ENCODE data around the gene NOVA1. TPM values are rescaled to one million over a fixed set of nuclear protein-coding genes. Genes with fewer than 3 reads are reported as not detected.
"Not testable (repeated sequence)": the region's sequence is repeated elsewhere in the genome, so short reads cannot be mapped to it uniquely, and the experiment has no call there.

NOVA1 gene
- polyA plus RNA-seq, 1 donor from 2014 or later = 121 TPM

GRCh38 chr14:26636561-26636960, 38.7 kb upstream of the NOVA1 start:
- no peak overlapping the region for H3K4me3 ChIP-seq (ENCODE audit: low read length)
- TF ChIP-seq POLR2AphosphoS5 (IDR thresholded peaks at IDR 0.05) = no peak
- TF ChIP-seq REST (IDR thresholded peaks at IDR 0.05; ENCODE audit: borderline replicate concordance) = no peak
- TF ChIP-seq EP300 (conservative IDR thresholded peaks at IDR 0.05; ENCODE audit: poor library complexity, severe bottlenecking) = no peak
- no peak for TF ChIP-seq RAD21 (conservative IDR thresholded peaks at IDR 0.05)
- no peak for TF ChIP-seq MXI1 (conservative IDR thresholded peaks at IDR 0.05; ENCODE audit: poor library complexity, severe bottlenecking)
- no peak for TF ChIP-seq CTCF (IDR thresholded peaks at IDR 0.05; ENCODE audit: poor library complexity, severe bottlenecking)
- TF ChIP-seq SMC3 (conservative IDR thresholded peaks at IDR 0.05; ENCODE audit: poor library complexity) = no peak
- TF ChIP-seq TAF1 (IDR thresholded peaks at IDR 0.05; ENCODE audit: low read depth) = no peak
- no peak for TF ChIP-seq EZH2 (IDR thresholded peaks at IDR 0.05; ENCODE audit: borderline replicate concordance, insufficient read depth, low read length, poor library complexity, severe bottlenecking)
- H3F3A ChIP-seq (ENCODE audit: insufficient read depth, low read length, poor library complexity, severe bottlenecking) = no peaks in the 10 kb centered on the region
- no peak overlapping the region for H3K9ac ChIP-seq (ENCODE audit: low read length)
- H3K9me2 ChIP-seq (ENCODE audit: insufficient read depth, low read length) = no peaks in the 10 kb centered on the region
- no peaks in the 10 kb centered on the region for H3K36me3 ChIP-seq (ENCODE audit: insufficient read depth, low read length)
- H2AFZ ChIP-seq (ENCODE audit: low read depth, low read length) = no peak overlapping the region
- H3K9me3 ChIP-seq (ENCODE audit: low read length) = no peaks in the 10 kb centered on the region
- no peak overlapping the region for H3K4me2 ChIP-seq (ENCODE audit: low read length)
- no peak overlapping the region for H3K27ac ChIP-seq (ENCODE audit: low read length)
- H4K20me1 ChIP-seq (ENCODE audit: insufficient read depth) = no peaks in the 10 kb centered on the region
- no peaks in the 10 kb centered on the region for H3K27me3 ChIP-seq (ENCODE audit: insufficient read depth, low read depth, low read length)
- no peaks in the 10 kb centered on the region for H3K79me2 ChIP-seq (replicated peaks; ENCODE audit: insufficient read depth, low read length)

GRCh38 chr14:26634946-26635345, 37.1 kb upstream of the NOVA1 start:
- not testable (repeated sequence) for H3K27me3 ChIP-seq (ENCODE audit: insufficient read depth, low read depth, low read length); H3K9me2 ChIP-seq (ENCODE audit: insufficient read depth, low read length); H3F3A ChIP-seq (ENCODE audit: insufficient read depth, low read length, poor library complexity, severe bottlenecking); H2AFZ ChIP-seq (ENCODE audit: low read depth, low read length); H3K27ac ChIP-seq (ENCODE audit: low read length); H3K4me2 ChIP-seq (ENCODE audit: low read length); H3K36me3 ChIP-seq (ENCODE audit: insufficient read depth, low read length); H3K79me2 ChIP-seq (replicated peaks; ENCODE audit: insufficient read depth, low read length); H3K9me3 ChIP-seq (ENCODE audit: low read length); H4K20me1 ChIP-seq (ENCODE audit: insufficient read depth); H3K9ac ChIP-seq (ENCODE audit: low read length); H3K4me3 ChIP-seq (ENCODE audit: low read length)

- H3K9ac ChIP-seq (ENCODE audit: low read length) = no peak overlapping the region
- H3K4me2 ChIP-seq (ENCODE audit: low read length) = no peak overlapping the region
- TF ChIP-seq MXI1 (conservative IDR thresholded peaks at IDR 0.05; ENCODE audit: poor library complexity, severe bottlenecking) = no peak
- TF ChIP-seq POLR2AphosphoS5 (IDR thresholded peaks at IDR 0.05) = no peak
- TF ChIP-seq TAF1 (IDR thresholded peaks at IDR 0.05; ENCODE audit: low read depth) = no peak
- no peak for TF ChIP-seq RAD21 (conservative IDR thresholded peaks at IDR 0.05)
- TF ChIP-seq REST (IDR thresholded peaks at IDR 0.05; ENCODE audit: borderline replicate concordance) = no peak
- TF ChIP-seq CTCF (IDR thresholded peaks at IDR 0.05; ENCODE audit: poor library complexity, severe bottlenecking) = no peak
- no peak for TF ChIP-seq EP300 (conservative IDR thresholded peaks at IDR 0.05; ENCODE audit: poor library complexity, severe bottlenecking)
- no peak for TF ChIP-seq EZH2 (IDR thresholded peaks at IDR 0.05; ENCODE audit: borderline replicate concordance, insufficient read depth, low read length, poor library complexity, severe bottlenecking)
- TF ChIP-seq SMC3 (conservative IDR thresholded peaks at IDR 0.05; ENCODE audit: poor library complexity) = no peak
- H3K27me3 ChIP-seq (ENCODE audit: insufficient read depth, low read depth, low read length) = no peaks in the 10 kb centered on the region
- peaks cover 4% of the 10 kb centered on the region for H3K9me3 ChIP-seq (ENCODE audit: low read length)
- H3K79me2 ChIP-seq (replicated peaks; ENCODE audit: insufficient read depth, low read length) = no peaks in the 10 kb centered on the region
- H3K27ac ChIP-seq (ENCODE audit: low read length) = no peak overlapping the region
- no peaks in the 10 kb centered on the region for H3K9me2 ChIP-seq (ENCODE audit: insufficient read depth, low read length)
- no peaks in the 10 kb centered on the region for H3F3A ChIP-seq (ENCODE audit: insufficient read depth, low read length, poor library complexity, severe bottlenecking)
- H3K4me3 ChIP-seq (ENCODE audit: low read length) = no peak overlapping the region
- no peak overlapping the region for H2AFZ ChIP-seq (ENCODE audit: low read depth, low read length)
- H3K36me3 ChIP-seq (ENCODE audit: insufficient read depth, low read length) = no peaks in the 10 kb centered on the region
- no peaks in the 10 kb centered on the region for H4K20me1 ChIP-seq (ENCODE audit: insufficient read depth)
Observed at GRCh38 chr14:26626256-26626655, 28.4 kb upstream of the NOVA1 start.

All from neural cell (in vitro differentiated cells).